Effector memory CD8-positive, alpha-beta T cell (primary cell): Measurements from ENCODE around the gene MPP3.

ENCODE experiments used
- ATAC-seq: fragments of 150-1000 bp; cut with Tn5 transposase; replicated peaks from 2 replicates; pipeline ENCODE4 v1.10.0; 2021; ENCODE audit warnings: mild to moderate bottlenecking, moderate library complexity
- DNase-seq, 3 experiments: peaks; one replicate each; pipeline ENCODE4 v3.0.0; 2021
- H3K27ac Mint-ChIP-seq, 2 donors: one replicate each; pipeline ENCODE4 v1.8.0; 2022; ENCODE audit warnings: mild to moderate bottlenecking in 2 of 2, mixed read lengths in 2 of 2, moderate library complexity in 2 of 2
- H3K27me3 Mint-ChIP-seq, 2 donors: one replicate each; pipeline ENCODE4 v1.8.0; 2022; ENCODE audit warnings: mixed read lengths in 2 of 2
- H3K36me3 Mint-ChIP-seq: one replicate; pipeline ENCODE4 v1.8.0; 2022; ENCODE audit warnings: mild to moderate bottlenecking, moderate library complexity, mixed read lengths; ENCODE audit not compliant: insufficient read depth
- H3K4me1 Mint-ChIP-seq, 2 donors: one replicate each; pipeline ENCODE4 v1.8.0; 2022; ENCODE audit warnings: low read depth in 2 of 2, mixed read lengths in 2 of 2
- H3K4me3 Mint-ChIP-seq, 2 donors: one replicate each; pipeline ENCODE4 v1.8.0; 2022; ENCODE audit warnings: mild to moderate bottlenecking in 2 of 2, mixed read lengths in 2 of 2, moderate library complexity in 2 of 2
- H3K9me3 Mint-ChIP-seq, 2 donors: one replicate each; pipeline ENCODE4 v1.8.0; 2022; ENCODE audit warnings: mixed read lengths in 2 of 2

MPP3 gene

DNA sequence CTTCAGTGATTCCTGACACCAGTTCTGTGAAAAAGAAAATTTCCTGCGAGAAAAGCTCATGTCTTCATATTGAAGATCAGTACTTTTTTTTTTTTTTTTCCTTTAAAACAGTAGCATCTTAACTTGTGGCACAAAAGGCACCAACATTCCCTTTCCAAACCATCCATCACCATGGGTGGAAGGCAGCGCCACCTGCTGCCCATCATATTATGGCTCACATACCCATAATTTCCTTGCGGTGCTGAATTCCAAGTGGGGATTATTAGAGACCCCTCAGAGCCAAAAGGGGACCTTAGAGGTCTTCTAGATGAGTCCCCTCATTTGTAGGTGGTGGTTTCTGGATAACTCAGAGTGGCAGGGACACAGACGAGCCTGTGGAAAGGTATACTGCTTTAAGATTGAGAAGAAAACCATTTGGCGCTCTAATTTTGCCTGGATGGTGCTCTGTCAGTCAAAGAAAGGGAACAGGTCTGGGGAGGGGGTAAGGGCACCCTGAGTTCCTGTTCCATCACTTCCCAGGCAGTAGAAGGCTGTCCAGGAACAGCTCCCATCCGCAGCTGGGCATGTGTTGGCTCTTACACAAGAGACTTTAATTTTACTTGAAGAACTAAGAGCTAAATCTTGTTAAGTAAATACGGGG lies 66.4 kb downstream of the MPP3 start:
- no peaks in the 10 kb centered on the region for H3K9me3 Mint-ChIP-seq
- H3K4me3 Mint-ChIP-seq = no peak overlapping the region
- no peak for ATAC-seq
- no peak overlapping the region for H3K27ac Mint-ChIP-seq
- DNase-seq = peak; percentile 27 to 54 (median 51)
- peaks cover 6% of the 10 kb centered on the region for H3K36me3 Mint-ChIP-seq
- peaks cover 4 to 7% of the 10 kb centered on the region in 2 donors for H3K27me3 Mint-ChIP-seq
- no peaks in the 10 kb centered on the region for H3K4me1 Mint-ChIP-seq

- ATAC-seq (peak; percentile 97), DNase-seq (peak; percentile 85 to 91 (median 87))
- peaks cover 2% of the 10 kb centered on the region for H3K36me3 Mint-ChIP-seq
- H3K9me3 Mint-ChIP-seq = no peaks in the 10 kb centered on the region
- H3K4me3 Mint-ChIP-seq = no peak overlapping the region
- H3K4me1 Mint-ChIP-seq = peaks cover 0 to 3% of the 10 kb centered on the region in 2 donors
- peaks cover 26 to 47% of the 10 kb centered on the region in 2 donors for H3K27me3 Mint-ChIP-seq
- no peak overlapping the region for H3K27ac Mint-ChIP-seq
Observed at GRCh38 chr17:43760254-43760852, 72.6 kb downstream of the MPP3 start.

DNA sequence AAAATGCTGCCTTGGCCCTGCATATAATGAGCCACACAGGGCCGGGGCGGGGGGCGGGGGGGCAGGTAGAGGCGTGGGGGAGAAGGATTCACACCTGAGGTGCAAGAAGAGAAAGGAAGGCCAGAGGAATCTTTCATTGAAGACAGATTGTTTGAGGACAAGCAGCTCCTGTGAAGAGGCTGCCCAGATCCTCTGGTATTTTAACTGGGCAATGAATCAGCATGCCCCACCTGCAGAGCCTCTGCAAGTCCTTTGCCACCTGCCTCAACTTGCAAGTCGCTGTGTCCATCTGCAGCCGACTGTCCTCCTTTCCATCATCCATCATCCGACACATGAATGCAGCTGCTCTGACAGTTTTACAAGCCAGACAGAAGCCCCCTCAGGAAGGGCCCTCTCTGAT lies 73.1 kb downstream of the MPP3 start:
- DNase-seq (no peak), ATAC-seq (no peak)
- Mint-ChIP-seq H3K27ac (no peak overlapping the region), H3K4me3 (no peak overlapping the region), H3K4me1 (peaks cover 0 to 3% of the 10 kb centered on the region in 2 donors), H3K36me3 (peaks cover 2% of the 10 kb centered on the region), H3K9me3 (no peaks in the 10 kb centered on the region), H3K27me3 (peaks cover 26 to 49% of the 10 kb centered on the region in 2 donors)

- DNase-seq (no peak), ATAC-seq (no peak)
- H3K4me3 Mint-ChIP-seq = no peak within 1 kb of the TSS
- H3K4me1 Mint-ChIP-seq = peaks cover 1 to 7% of the 10 kb centered on the region in 2 donors
- peaks cover 32 to 57% of the 10 kb centered on the region in 2 donors for H3K27me3 Mint-ChIP-seq
- H3K36me3 Mint-ChIP-seq = peaks cover 2% of the 10 kb centered on the region
- no peak within 1 kb of the TSS for H3K27ac Mint-ChIP-seq
- H3K9me3 Mint-ChIP-seq = no peaks in the 10 kb centered on the region
Observed at GRCh38 chr17:43758497-43759174, 74.3 kb downstream of the MPP3 start, which contains the start of gene SOST. Gene SOST, minus strand, starts transcription at chr17:43758791. Its CDS starts 50 bp downstream, at chr17:43758741.

GRCh38 chr17:43758086-43758485 lies 74.9 kb downstream of the MPP3 start:
- H3K9me3 Mint-ChIP-seq = no peaks in the 10 kb centered on the region
- H3K36me3 Mint-ChIP-seq = peaks cover 2% of the 10 kb centered on the region
- H3K4me3 Mint-ChIP-seq = no peak overlapping the region
- H3K27ac Mint-ChIP-seq = no peak overlapping the region
- H3K4me1 Mint-ChIP-seq = peaks cover 1 to 11% of the 10 kb centered on the region in 2 donors
- H3K27me3 Mint-ChIP-seq = peaks cover 32 to 57% of the 10 kb centered on the region in 2 donors
- ATAC-seq = no peak
- no peak for DNase-seq

- H3K27ac Mint-ChIP-seq = no peak overlapping the region
- H3K27me3 Mint-ChIP-seq = peaks cover 37 to 59% of the 10 kb centered on the region in 2 donors
- no peak overlapping the region for H3K4me3 Mint-ChIP-seq
- no peaks in the 10 kb centered on the region for H3K9me3 Mint-ChIP-seq
- no peak for ATAC-seq
- peaks cover 2% of the 10 kb centered on the region for H3K36me3 Mint-ChIP-seq
- H3K4me1 Mint-ChIP-seq = peaks cover 1 to 11% of the 10 kb centered on the region in 2 donors
- no peak for DNase-seq
Observed at GRCh38 chr17:43757171-43757660, 75.7 kb downstream of the MPP3 start.

DNA sequence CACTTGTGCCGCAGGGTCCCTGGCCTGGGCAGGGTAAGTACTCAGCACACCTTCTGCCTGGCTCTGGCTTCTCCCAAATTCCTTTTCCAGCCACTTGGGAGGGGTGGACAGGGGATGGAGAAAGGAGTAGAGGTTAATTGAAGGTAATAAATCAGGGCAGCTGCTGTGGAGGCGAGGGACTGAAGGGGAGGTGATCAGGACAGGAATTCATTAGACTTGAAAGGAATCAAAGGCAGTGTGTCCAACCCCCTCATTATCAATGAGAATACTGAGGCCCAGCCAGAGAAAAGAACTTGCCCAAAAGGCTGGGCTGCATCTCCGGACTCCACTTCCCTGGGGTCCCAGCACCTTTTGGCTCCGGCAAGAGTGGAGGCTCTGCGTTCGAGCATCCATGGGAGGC lies 76.7 kb downstream of the MPP3 start:
- DNase-seq = no peak
- Mint-ChIP-seq H3K9me3 (no peaks in the 10 kb centered on the region), H3K36me3 (no peaks in the 10 kb centered on the region), H3K27ac (no peak overlapping the region), H3K4me1 (peaks cover 1 to 11% of the 10 kb centered on the region in 2 donors), H3K4me3 (no peak overlapping the region), H3K27me3 (peaks cover 37 to 68% of the 10 kb centered on the region in 2 donors)
- ATAC-seq = no peak

- Mint-ChIP-seq H3K36me3 (no peaks in the 10 kb centered on the region), H3K4me1 (peaks cover 1 to 11% of the 10 kb centered on the region in 2 donors), H3K4me3 (no peak overlapping the region), H3K27me3 (peaks cover 44 to 76% of the 10 kb centered on the region in 2 donors), H3K9me3 (no peaks in the 10 kb centered on the region), H3K27ac (no peak overlapping the region)
- DNase-seq (no peak), ATAC-seq (no peak)
Observed at GRCh38 chr17:43755389-43755875, 77.5 kb downstream of the MPP3 start.

DNA sequence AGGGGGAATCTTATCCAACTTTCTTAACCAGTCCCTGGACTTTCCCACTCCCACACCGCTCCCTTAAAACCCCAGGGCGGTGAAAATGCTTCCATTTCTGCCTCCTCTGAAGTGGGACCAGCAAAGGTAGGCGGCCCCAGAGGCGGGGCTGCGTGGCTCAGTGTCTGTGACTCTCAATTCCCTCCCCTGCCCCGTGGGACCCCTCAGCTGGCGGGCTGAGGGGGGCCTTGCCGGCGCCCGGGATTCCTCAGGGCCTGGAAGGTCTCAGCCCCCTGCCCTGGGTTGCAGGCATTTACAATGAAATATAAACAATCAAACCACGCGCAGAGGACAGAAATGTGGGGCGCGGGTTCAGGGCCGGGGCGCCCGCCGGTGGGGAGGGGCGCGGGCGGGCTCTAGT lies 78.0 kb downstream of the MPP3 start:
- Mint-ChIP-seq H3K4me1 (peaks cover 1 to 11% of the 10 kb centered on the region in 2 donors), H3K4me3 (no peak overlapping the region), H3K36me3 (peaks cover 3% of the 10 kb centered on the region), H3K9me3 (no peaks in the 10 kb centered on the region), H3K27me3 (peaks cover 49 to 80% of the 10 kb centered on the region in 2 donors), H3K27ac (no peak overlapping the region)
- ATAC-seq = no peak
- no peak for DNase-seq

DNA sequence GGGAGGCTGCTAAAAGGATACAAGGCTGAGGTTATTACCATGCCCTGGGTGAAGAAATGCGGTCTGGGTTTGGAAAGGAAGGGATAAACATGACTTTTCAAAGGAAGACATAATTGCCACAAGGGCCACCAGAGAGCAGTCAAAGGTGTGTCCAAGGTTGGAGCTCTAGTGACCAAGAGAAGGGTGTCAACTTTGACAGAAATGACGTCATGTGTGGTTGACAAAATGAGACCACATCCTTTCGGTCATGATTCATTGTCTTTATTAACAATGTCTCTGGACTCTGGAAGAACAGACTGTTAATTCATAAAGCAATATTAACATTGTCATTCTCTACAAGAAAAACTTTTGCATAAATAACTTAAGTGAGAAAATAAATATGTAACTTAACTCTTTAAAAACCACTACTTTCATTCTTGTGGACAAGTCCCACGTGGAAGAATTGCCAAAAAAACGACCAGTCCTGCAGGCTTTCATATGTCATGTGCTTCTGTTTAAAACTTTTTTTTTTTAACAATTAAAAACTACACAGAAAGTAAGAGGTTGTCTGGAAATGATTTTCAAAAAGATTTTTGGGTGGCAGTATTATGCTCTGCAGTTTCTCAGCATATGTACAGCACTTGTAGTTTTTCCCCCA lies 79.3 kb downstream of the MPP3 start:
- Mint-ChIP-seq H3K4me1 (peaks cover 1 to 11% of the 10 kb centered on the region in 2 donors), H3K36me3 (peaks cover 4% of the 10 kb centered on the region), H3K9me3 (no peaks in the 10 kb centered on the region), H3K27me3 (peaks cover 51 to 80% of the 10 kb centered on the region in 2 donors), H3K4me3 (peak overlapping the region in 1 of 2 donors; percentile 2), H3K27ac (no peak overlapping the region)
- peak; percentile 64 for ATAC-seq
- no peak for DNase-seq
